Naive thymus-derived CD4-positive, alpha-beta T cell (primary cell): ENCODE data around the gene H6PD. TPM values are rescaled to one million over a fixed set of nuclear protein-coding genes. Genes with fewer than 3 reads are reported as not detected.

Source experiments
- ATAC-seq: fragments of 150-1000 bp; cut with Tn5 transposase; 2 replicates; pipeline ENCODE4 v1.10.0; 2021; ENCODE audit warnings: mild to moderate bottlenecking, moderate library complexity
- CTCF ChIA-PET: fragments of 350-600 bp; sonication (Branson Sonifier 250); formaldehyde crosslinking; loops from one replicate; lab custom pipeline; 2021; ENCODE audit warnings: antibody characterized with exemption; lab: Charles Lee
- POLR2A ChIA-PET: fragments of 350-600 bp; sonication (Branson Sonifier 250); formaldehyde crosslinking; loops from one replicate; lab custom pipeline; 2021; ENCODE audit warnings: antibody characterized with exemption, inconsistent platforms; lab: Charles Lee
- DNase-seq, 9 donors: peaks; one replicate each; pipeline versions ENCODE4 v3.0.0 to v3.0.0-alpha.2; 2020 to 2022; ENCODE audit warnings: mixed read lengths in 1 of 9
- H3K27ac ChIP-seq: one replicate; pipeline ENCODE4 v1.7.0; 2013; ENCODE audit warnings: mild to moderate bottlenecking, low read depth, low read length, moderate library complexity
- H3K27me3 ChIP-seq, 2 donors: one replicate each; pipeline ENCODE4 v1.7.0; 2013; ENCODE audit warnings: low read length in 2 of 2, mild to moderate bottlenecking in 2 of 2, moderate library complexity in 2 of 2; ENCODE audit not compliant: control insufficient read depth in 2 of 2, insufficient read depth in 2 of 2
- H3K36me3 ChIP-seq, 3 experiments: 1 replicate in 2 of 3; 2 replicates in 1 of 3; pipeline ENCODE4 v1.7.0; 2013; ENCODE audit warnings: low read length in 3 of 3, mild to moderate bottlenecking in 3 of 3, moderate library complexity in 1 of 3; ENCODE audit not compliant: insufficient read depth in 3 of 3, control insufficient read depth in 2 of 3
- H3K4me1 ChIP-seq, 2 donors: one replicate each; pipeline ENCODE4 v1.7.0; 2013; ENCODE audit warnings: low read length in 2 of 2, mild to moderate bottlenecking in 2 of 2, moderate library complexity in 1 of 2; ENCODE audit not compliant: control insufficient read depth in 2 of 2, insufficient read depth in 2 of 2
- H3K4me3 ChIP-seq: 2 replicates; pipeline ENCODE4 v1.7.0; 2013; ENCODE audit warnings: mild to moderate bottlenecking, low read length
- H3K9me3 ChIP-seq, 3 experiments: 1 replicate in 2 of 3; 2 replicates in 1 of 3; pipeline ENCODE4 v1.7.0; 2013; ENCODE audit warnings: low read length in 3 of 3; ENCODE audit not compliant: control insufficient read depth in 2 of 3
- H3K27ac Mint-ChIP-seq, 9 donors: one replicate each; pipeline ENCODE4 v1.8.0; 2020 to 2022; ENCODE audit warnings: mixed read lengths in 9 of 9, mild to moderate bottlenecking in 8 of 9, moderate library complexity in 5 of 9, inconsistent platforms in 2 of 9
- H3K27me3 Mint-ChIP-seq, 5 donors: one replicate each; pipeline ENCODE4 v1.8.0; 2021 to 2022; ENCODE audit warnings: mixed read lengths in 5 of 5, mild to moderate bottlenecking in 1 of 5
- H3K36me3 Mint-ChIP-seq, 5 donors: one replicate each; pipeline ENCODE4 v1.8.0; 2020 to 2022; ENCODE audit warnings: mixed read lengths in 5 of 5, mild to moderate bottlenecking in 3 of 5, inconsistent platforms in 1 of 5
- H3K4me1 Mint-ChIP-seq, 7 donors: one replicate each; pipeline ENCODE4 v1.8.0; 2020 to 2022; ENCODE audit warnings: mixed read lengths in 7 of 7, mild to moderate bottlenecking in 3 of 7, inconsistent platforms in 1 of 7
- H3K4me3 Mint-ChIP-seq, 10 donors: one replicate each; pipeline ENCODE4 v1.8.0; 2020 to 2022; ENCODE audit warnings: mild to moderate bottlenecking in 10 of 10, mixed read lengths in 10 of 10, moderate library complexity in 6 of 10, inconsistent platforms in 2 of 10
- H3K9me3 Mint-ChIP-seq, 11 donors: one replicate each; pipeline ENCODE4 v1.8.0; 2020 to 2022; ENCODE audit warnings: mixed read lengths in 11 of 11, mild to moderate bottlenecking in 4 of 11, inconsistent platforms in 1 of 11, moderate library complexity in 1 of 11
- intact Hi-C, 2 donors: fragments of 100-400 bp; cut with micrococcal nuclease; formaldehyde crosslinking; loops; one replicate each; pipeline ENCODE4 v1.15.1; 2023
- polyA plus RNA-seq, 2 donors: library from polyadenylated mRNA; unstranded; fragments of 300-500 nt; fragmentation: Illumina TruSeq; gene quantifications; one replicate each; pipeline ENCODE4 v1.2.3, GENCODE V29; 2021
- total RNA-seq, 6 experiments: library from RNA in 5 of 6; stranded (reverse) in 5 of 6; gene quantifications; 1 replicate in 5 of 6; 2 replicates in 1 of 6; pipeline ENCODE4 v1.2.3 and lab custom pipeline; 2021 to 2026

The H6PD gene
- total and polyA plus RNA-seq, 7 experiments from 2014 or later: 12.1 to 27.6 (median 19.3) TPM

DNA sequence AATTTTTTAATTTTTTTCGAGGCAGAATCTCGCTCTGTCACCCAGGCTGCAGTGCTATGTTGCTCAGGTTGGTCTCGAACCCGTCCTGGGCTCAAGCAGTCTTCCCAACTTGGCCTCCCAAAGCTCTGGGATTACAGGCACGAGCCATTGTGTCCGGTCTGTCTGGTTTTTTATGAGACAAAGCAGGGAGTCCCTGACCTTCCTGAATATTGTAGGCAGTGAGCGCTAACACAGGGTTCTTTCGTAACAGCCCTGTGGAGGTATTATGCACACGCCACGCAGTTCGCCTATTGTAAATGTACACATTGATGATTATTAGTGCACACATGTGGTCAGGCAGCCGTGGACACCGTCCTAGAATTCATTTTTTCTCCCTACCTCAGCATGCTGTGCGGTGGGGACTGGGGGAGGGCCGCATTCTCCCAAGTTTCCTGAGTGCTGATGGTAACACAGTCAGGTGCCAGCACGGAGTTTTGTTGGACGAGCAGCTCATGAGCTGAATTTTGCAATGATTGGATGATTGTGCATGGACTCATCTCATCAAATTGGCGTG lies 77.7 kb downstream of the H6PD start:
- Mint-ChIP-seq H3K4me3 (no peak overlapping the region), H3K4me1 (peaks cover 16 to 61% (median 19%) of the 10 kb centered on the region in 7 donors), H3K9me3 (peaks cover 0 to 2% (median 0%) of the 10 kb centered on the region in 11 donors), H3K27me3 (no peaks in the 10 kb centered on the region), H3K27ac (no peak overlapping the region), H3K36me3 (peaks cover 0 to 5% (median 0%) of the 10 kb centered on the region in 5 donors)
- Histone ChIP-seq H3K4me1 (peaks cover 0 to 4% of the 10 kb centered on the region in 2 donors), H3K36me3 (no peaks in the 10 kb centered on the region), H3K27me3 (no peaks in the 10 kb centered on the region), H3K4me3 (no peak overlapping the region), H3K27ac (no peak overlapping the region), H3K9me3 (no peaks in the 10 kb centered on the region)
- CTCF ChIA-PET: no interaction called here
- POLR2A ChIA-PET: no interaction called here
- no peak for ATAC-seq
- intact Hi-C loops: no loop called here
- no peak for DNase-seq

DNA sequence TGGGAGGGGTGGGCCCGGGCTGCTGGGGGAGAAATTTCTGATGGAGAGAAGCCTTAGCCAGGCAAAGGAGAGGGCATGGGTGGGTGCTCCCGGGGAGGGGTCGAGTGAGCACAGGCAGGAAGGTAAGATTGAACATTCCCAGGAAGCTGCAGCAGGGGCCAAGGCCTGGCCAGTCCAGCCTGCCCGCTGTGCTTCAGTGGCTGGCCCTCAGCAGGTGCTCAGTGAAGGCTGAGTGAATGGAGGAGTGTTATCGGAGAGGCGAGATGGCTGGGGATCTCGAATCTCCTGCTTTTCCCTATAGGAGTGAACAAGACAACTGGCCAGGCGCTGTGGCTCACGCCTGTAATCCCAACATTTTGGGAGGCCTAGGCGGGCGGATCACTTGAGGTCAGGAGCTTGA lies 79.0 kb downstream of the H6PD start:
- intact Hi-C loops: no loop called here
- no peak overlapping the region for H3K27ac ChIP-seq
- H3K36me3 ChIP-seq: no peaks in the 10 kb centered on the region
- Mint-ChIP-seq H3K9me3 (peaks cover 0 to 2% (median 0%) of the 10 kb centered on the region in 11 donors), H3K4me1 (peaks cover 17 to 62% (median 22%) of the 10 kb centered on the region in 7 donors), H3K36me3 (no peaks in the 10 kb centered on the region), H3K4me3 (no peak overlapping the region), H3K27me3 (peaks cover 0 to 3% (median 0%) of the 10 kb centered on the region in 5 donors), H3K27ac (peak overlapping the region in 1 of 9 donors; percentile 13)
- H3K4me1 ChIP-seq: peaks cover 0 to 4% of the 10 kb centered on the region in 2 donors
- CTCF ChIA-PET: no interaction called here
- H3K27me3 ChIP-seq: no peaks in the 10 kb centered on the region
- no peaks in the 10 kb centered on the region for H3K9me3 ChIP-seq
- H3K4me3 ChIP-seq: no peak overlapping the region
- ATAC-seq: no peak
- POLR2A ChIA-PET: no interaction called here
- no peak for DNase-seq

DNA sequence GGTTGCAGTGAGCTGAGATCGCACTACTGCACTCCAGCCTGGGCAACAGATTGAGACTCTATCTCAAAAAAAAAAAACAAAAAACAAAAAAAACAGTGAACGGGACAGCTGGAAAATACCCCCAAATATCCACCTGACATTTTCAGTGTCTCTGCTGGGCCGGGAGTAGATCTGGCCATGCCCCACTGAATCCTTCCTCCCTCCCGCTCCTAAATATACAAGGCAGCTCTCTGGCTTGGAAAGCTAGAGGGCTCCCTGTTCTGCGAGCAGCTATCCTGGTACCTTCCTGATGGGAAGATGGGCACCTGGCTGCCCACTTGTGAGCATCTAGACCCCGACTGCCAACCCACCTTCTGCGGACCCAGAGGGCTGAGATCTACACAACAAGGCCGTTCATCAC lies 79.5 kb downstream of the H6PD start:
- peaks cover 0 to 2% (median 0%) of the 10 kb centered on the region in 11 donors for H3K9me3 Mint-ChIP-seq
- H3K4me1 Mint-ChIP-seq: peaks cover 12 to 57% (median 21%) of the 10 kb centered on the region in 7 donors
- POLR2A ChIA-PET: no interaction called here
- no peaks in the 10 kb centered on the region for H3K36me3 Mint-ChIP-seq
- peaks cover 0 to 3% (median 0%) of the 10 kb centered on the region in 5 donors for H3K27me3 Mint-ChIP-seq
- Histone ChIP-seq H3K36me3 (no peaks in the 10 kb centered on the region), H3K27ac (no peak overlapping the region), H3K4me3 (no peak overlapping the region), H3K27me3 (no peaks in the 10 kb centered on the region), H3K9me3 (no peaks in the 10 kb centered on the region), H3K4me1 (peaks cover 0 to 4% of the 10 kb centered on the region in 2 donors)
- ATAC-seq (no peak), DNase-seq (no peak)
- H3K4me3 Mint-ChIP-seq: no peak overlapping the region
- peak overlapping the region in 1 of 9 donors; percentile 13 for H3K27ac Mint-ChIP-seq
- CTCF ChIA-PET: no interaction called here
- intact Hi-C loops: no loop called here

DNA sequence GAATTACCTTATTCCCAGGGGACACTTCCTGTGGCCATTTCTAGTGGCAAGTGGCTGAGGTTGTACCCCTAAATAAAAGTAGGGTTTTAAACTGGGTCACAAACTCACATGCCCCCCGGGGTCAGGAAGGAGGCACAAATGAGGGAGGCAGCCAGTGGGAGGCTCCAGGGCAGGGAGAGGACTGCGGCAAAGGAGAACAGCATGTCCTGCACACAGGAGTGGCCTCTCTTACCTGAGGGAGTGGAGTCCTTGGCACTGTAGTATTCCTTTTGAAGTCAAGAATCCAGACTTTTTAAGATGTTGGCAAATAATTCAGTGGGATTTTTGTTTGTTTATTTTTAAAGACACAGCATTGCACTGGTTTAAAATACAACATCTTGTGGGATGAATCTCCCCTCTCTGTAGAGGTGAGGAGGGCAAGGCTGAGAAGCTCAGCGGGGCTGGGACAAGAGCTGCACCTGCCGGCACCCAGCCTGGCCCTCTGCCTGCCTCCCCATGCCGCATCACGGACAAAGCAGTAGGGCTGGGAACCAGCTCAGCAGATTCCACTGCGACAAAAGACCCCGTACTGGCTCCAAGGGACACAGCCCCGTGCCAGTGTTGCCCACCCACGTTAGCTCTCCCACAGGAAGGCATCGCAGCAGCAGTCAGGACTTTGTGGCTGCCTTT lies 80.3 kb downstream of the H6PD start:
- H3K9me3 Mint-ChIP-seq: peaks cover 0 to 2% (median 0%) of the 10 kb centered on the region in 11 donors
- peak overlapping the region in 3 of 9 donors; percentile 37 to 92 (median 73) for H3K27ac Mint-ChIP-seq
- peak overlapping the region in 3 of 10 donors; percentile 29 to 74 (median 32) for H3K4me3 Mint-ChIP-seq
- peaks cover 12 to 57% (median 21%) of the 10 kb centered on the region in 7 donors for H3K4me1 Mint-ChIP-seq
- DNase-seq: no peak
- no peaks in the 10 kb centered on the region for H3K36me3 Mint-ChIP-seq
- Histone ChIP-seq H3K27ac (no peak overlapping the region), H3K4me3 (no peak overlapping the region), H3K4me1 (peaks cover 0 to 4% of the 10 kb centered on the region in 2 donors), H3K27me3 (no peaks in the 10 kb centered on the region), H3K36me3 (no peaks in the 10 kb centered on the region), H3K9me3 (no peaks in the 10 kb centered on the region)
- ChIA-PET CTCF (interaction anchor here (0.6 kb wide), 1 partner anchor 26 kb away, joined by 3 read pairs; no protein-coding TSS in a partner anchor), POLR2A (no interaction called here)
- intact Hi-C loops: no loop called here
- no peak for ATAC-seq
- H3K27me3 Mint-ChIP-seq: peaks cover 0 to 3% (median 0%) of the 10 kb centered on the region in 5 donors

DNA sequence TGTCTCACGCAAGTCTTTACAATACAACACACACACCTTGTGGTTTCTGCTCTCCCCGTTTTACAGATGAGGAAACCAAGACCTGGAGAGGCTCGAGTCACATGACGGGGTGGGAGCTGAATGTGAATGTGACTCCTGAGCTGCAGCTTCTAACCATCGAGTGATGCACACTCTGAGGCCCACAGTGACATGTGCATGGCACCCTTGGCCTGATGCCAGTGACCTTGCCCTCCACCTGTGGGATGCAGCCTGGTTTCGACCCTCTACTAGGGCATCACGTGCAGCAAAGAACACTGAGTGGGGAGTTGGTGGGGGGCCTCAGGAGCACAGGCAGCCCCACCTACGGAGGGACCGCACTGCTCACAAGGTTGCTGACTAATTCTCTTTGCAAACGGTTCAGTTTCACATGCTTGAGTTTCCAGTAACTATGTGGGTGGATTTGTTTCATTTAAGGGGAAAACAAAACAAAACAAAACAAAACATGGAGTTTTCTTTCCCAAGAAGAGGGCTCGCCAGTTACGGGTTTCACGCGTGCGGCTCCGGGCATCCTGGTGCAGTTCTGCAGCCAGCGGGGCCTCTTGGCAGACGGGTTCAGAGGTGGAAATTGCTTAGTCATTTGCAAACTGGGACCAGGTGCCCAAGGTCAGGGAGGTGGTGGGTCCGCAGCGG lies 81.0 kb downstream of the H6PD start:
- ChIA-PET POLR2A (no interaction called here), CTCF (no interaction called here)
- H3K27ac ChIP-seq: no peak overlapping the region
- DNase-seq: peak in 1 of 9 donors; percentile 74
- peaks cover 12 to 57% (median 22%) of the 10 kb centered on the region in 7 donors for H3K4me1 Mint-ChIP-seq
- no peaks in the 10 kb centered on the region for H3K9me3 ChIP-seq
- H3K27me3 ChIP-seq: no peaks in the 10 kb centered on the region
- H3K36me3 ChIP-seq: no peaks in the 10 kb centered on the region
- peak overlapping the region in 3 of 10 donors; percentile 29 to 74 (median 32) for H3K4me3 Mint-ChIP-seq
- H3K27ac Mint-ChIP-seq: peak overlapping the region in 2 of 9 donors; percentile 73 to 92
- H3K27me3 Mint-ChIP-seq: peaks cover 0 to 3% (median 0%) of the 10 kb centered on the region in 5 donors
- intact Hi-C loops: no loop called here
- ATAC-seq: no peak
- H3K36me3 Mint-ChIP-seq: no peaks in the 10 kb centered on the region
- peaks cover 0 to 4% of the 10 kb centered on the region in 2 donors for H3K4me1 ChIP-seq
- no peak overlapping the region for H3K4me3 ChIP-seq
- peaks cover 0 to 2% (median 0%) of the 10 kb centered on the region in 11 donors for H3K9me3 Mint-ChIP-seq

DNA sequence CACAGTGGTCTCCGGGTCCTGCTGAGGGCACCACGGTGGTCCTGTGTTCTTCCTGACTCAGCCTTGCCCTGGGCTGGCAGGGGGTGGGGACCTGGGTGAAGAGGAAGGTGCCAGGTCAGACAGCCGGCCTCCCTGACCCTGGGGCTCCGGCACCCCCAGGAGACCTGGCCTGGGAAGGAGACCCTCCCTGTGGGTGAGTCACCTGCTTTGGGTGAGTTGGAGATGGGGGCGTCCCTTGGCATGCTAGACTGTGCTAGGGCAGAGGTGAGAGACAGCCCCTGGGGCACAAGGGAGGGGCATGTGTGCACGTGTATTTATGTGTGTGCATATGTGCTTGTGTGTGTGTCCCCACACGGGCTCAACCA lies 81.5 kb downstream of the H6PD start:
- no peaks in the 10 kb centered on the region for H3K27me3 ChIP-seq
- no peak for DNase-seq
- Mint-ChIP-seq H3K27ac (peak overlapping the region in 2 of 9 donors; percentile 73 to 92), H3K36me3 (no peaks in the 10 kb centered on the region), H3K9me3 (peaks cover 0 to 2% (median 0%) of the 10 kb centered on the region in 11 donors), H3K4me1 (peaks cover 12 to 57% (median 24%) of the 10 kb centered on the region in 7 donors), H3K27me3 (peaks cover 0 to 3% (median 0%) of the 10 kb centered on the region in 5 donors), H3K4me3 (peak overlapping the region in 1 of 10 donors; percentile 74)
- H3K27ac ChIP-seq: no peak overlapping the region
- H3K36me3 ChIP-seq: no peaks in the 10 kb centered on the region
- H3K4me1 ChIP-seq: peaks cover 0 to 4% of the 10 kb centered on the region in 2 donors
- ATAC-seq: no peak
- H3K9me3 ChIP-seq: no peaks in the 10 kb centered on the region
- CTCF ChIA-PET: no interaction called here
- POLR2A ChIA-PET: no interaction called here
- H3K4me3 ChIP-seq: no peak overlapping the region
- intact Hi-C loops: no loop called here
